PC-9 (cell line): Measurements from ENCODE around the gene POU2AF1.

ENCODE experiments used
- CTCF ChIP-seq: fragments of 200-600 bp; sonication (generic); conservative IDR thresholded peaks from 2 replicates; pipeline ENCODE4 v1.6.1; 2017; ENCODE audit warnings: mixed run types, antibody characterized with exemption, mild to moderate bottlenecking, moderate library complexity
- EZH2 ChIP-seq: fragments of 200-600 bp; sonication (generic); IDR thresholded peaks from 2 replicates; pipeline ENCODE4 v1.8.0; 2017; ENCODE audit warnings: antibody characterized with exemption, low read depth

- TF ChIP-seq CTCF (no peak), EZH2 (no peak)
These were observed 21.5 kb upstream of the POU2AF1 start for GRCh38 chr11:111400595-111400994.
